GM20000 (cell line): ENCODE results near the gene SEL1L3.

Experiments used
- DNase-seq: peaks from one replicate; pipeline ENCODE4 v3.0.0; 2012; ENCODE audit warnings: low spot score
- CTCF ChIP-seq: IDR thresholded peaks from 2 replicates; pipeline ENCODE4 v1.5.1; 2012; ENCODE audit warnings: mild to moderate bottlenecking, control low read depth; ENCODE audit errors: extremely low read depth, missing control alignments

Gene SEL1L3

DNA sequence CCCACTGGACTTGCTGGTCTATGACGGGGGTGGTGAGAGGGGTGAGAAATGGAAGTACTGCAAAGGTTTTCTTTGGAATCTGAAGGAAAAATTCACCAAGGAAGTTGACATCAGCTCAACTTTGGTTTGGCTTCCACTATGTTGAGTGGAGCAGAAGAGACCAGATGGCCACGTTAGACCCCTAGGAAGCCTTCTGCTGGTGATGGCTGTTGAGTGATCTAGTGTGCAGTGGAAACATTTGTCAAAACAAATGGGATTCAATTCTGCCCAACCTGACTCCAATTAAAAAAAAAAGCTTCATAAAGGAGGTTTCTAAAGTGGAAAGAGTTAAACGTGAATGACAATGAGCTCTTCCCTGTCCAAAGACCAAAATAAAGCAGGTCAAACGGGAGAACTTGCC, 25.7 kb downstream of the SEL1L3 start:
- no peak for DNase-seq

GRCh38 chr4:25835384-25835783, 27.4 kb downstream of the SEL1L3 start:
- DNase-seq: no peak
- no peak for TF ChIP-seq CTCF

More for the DNA sequence above, 25.7 kb downstream of the SEL1L3 start:
- no peak for TF ChIP-seq CTCF

- DNase-seq: no peak
- no peak for TF ChIP-seq CTCF
Measured at GRCh38 chr4:25834411-25835107, 28.2 kb downstream of the SEL1L3 start.

- no peak for TF ChIP-seq CTCF
- DNase-seq: no peak
Measured at GRCh38 chr4:25830548-25830947, 32.2 kb downstream of the SEL1L3 start.

DNA sequence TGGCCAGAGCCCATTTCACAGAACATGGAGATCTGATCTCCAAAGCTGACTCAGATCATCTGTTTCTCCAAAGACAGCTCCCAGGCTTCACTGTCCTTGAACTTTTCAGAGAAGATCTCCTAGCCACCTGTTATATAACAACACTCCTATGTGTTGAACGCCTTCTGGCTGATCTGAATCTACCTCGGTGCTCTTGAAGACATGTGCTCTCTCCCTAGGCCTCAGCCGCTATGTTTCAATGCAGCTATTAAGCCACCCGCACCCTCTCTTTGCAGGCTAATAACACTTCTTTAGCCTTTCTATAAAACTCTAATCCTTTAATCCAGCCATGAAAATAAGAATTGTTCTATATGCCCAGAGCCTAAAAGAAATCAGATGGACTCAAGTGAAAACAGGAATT, 34.9 kb downstream of the SEL1L3 start:
- no peak for DNase-seq
- no peak for TF ChIP-seq CTCF

DNA sequence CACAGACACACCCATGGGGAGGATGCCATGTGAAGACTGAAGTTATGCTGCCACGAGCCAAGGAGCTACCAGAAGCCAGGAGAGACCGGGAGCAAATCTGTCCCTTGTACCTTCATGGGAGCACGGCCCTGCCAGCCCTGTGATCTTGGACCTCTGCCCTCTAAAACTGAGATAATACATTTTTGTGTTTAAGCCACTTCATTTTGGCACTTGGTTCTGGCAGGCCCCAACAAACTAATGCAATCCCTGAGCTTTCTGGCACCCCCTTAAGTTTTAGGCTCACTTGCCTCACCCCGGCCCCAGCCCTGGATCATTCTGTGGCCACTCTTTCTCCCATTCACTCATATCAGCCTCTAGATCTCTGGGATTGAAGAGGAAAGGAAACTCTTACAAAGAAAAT, 35.4 kb downstream of the SEL1L3 start:
- DNase-seq: no peak
- no peak for TF ChIP-seq CTCF

DNA sequence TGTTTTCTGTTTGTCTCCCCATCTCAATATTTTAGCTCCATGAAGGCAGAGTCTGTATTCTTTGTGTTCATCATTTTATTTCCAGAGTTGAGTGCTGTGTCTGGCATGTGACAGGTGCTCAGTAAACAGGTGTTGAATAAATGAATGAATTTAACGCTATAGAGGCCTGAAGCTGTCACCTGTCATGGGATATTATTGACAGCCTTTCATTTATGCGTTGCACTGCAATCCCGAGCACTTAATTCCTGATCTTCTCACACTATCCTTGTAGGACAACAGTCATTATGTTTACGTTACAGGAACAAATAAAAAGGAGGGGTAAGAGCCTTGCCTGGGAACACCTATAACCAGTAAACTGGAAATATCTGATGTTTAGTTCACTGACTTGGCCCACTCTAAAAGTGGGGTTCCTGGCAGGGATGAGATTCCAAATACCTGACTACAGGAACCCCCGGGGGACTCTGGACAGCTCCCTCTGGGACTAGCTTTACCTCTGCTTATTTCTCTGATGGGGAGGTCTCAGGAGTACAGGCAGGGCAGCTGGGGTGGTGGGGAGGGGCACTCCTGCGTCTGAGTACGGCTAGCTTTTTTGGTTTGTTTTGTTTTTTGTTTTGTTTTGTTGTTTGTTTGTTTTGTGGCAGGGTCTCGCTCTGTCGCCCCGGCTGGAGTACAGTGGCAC, 36.6 kb downstream of the SEL1L3 start:
- DNase-seq: no peak
- no peak for TF ChIP-seq CTCF
